Upper lobe of left lung (tissue), 4 donors: Measurements from ENCODE around the gene KRTDAP.

Experiments
- EP300 ChIP-seq, 4 donors: sonication (generic); formaldehyde crosslinking; IDR thresholded peaks; one replicate each; pipeline ENCODE4 v1.5.1; 2017; ENCODE audit warnings: antibody characterized with exemption in 4 of 4, control low read depth in 2 of 4
- POLR2A ChIP-seq, 4 donors: fragments of 450-650 bp; IDR thresholded peaks; one replicate each; pipeline ENCODE4 v1.5.1; 2016 to 2017; ENCODE audit warnings: antibody characterized with exemption in 4 of 4, mild to moderate bottlenecking in 2 of 4
- POLR2AphosphoS5 ChIP-seq, 2 donors: sonication (generic); formaldehyde crosslinking; IDR thresholded peaks; one replicate each; pipeline ENCODE4 v1.5.1; 2017; ENCODE audit warnings: antibody characterized with exemption in 2 of 2
- TF ChIP-seq, protein P1 (sequence below), 6 experiments: fragments of 450-650 bp in 4 of 6; fragments of 200-600 bp in 2 of 6; sonication (generic) in 2 of 6; IDR thresholded peaks; one replicate each; pipeline ENCODE4 v1.5.1; 2016 to 2019; ENCODE audit warnings: antibody characterized with exemption in 6 of 6

- TF ChIP-seq, protein P1, sequence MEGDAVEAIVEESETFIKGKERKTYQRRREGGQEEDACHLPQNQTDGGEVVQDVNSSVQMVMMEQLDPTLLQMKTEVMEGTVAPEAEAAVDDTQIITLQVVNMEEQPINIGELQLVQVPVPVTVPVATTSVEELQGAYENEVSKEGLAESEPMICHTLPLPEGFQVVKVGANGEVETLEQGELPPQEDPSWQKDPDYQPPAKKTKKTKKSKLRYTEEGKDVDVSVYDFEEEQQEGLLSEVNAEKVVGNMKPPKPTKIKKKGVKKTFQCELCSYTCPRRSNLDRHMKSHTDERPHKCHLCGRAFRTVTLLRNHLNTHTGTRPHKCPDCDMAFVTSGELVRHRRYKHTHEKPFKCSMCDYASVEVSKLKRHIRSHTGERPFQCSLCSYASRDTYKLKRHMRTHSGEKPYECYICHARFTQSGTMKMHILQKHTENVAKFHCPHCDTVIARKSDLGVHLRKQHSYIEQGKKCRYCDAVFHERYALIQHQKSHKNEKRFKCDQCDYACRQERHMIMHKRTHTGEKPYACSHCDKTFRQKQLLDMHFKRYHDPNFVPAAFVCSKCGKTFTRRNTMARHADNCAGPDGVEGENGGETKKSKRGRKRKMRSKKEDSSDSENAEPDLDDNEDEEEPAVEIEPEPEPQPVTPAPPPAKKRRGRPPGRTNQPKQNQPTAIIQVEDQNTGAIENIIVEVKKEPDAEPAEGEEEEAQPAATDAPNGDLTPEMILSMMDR (IDR thresholded peaks at IDR 0.05): no peak
- TF ChIP-seq POLR2AphosphoS5 (IDR thresholded peaks at IDR 0.05) (no peak), POLR2A (IDR thresholded peaks at IDR 0.05) (no peak), EP300 (IDR thresholded peaks at IDR 0.05) (no peak)
These were observed 17.9 kb upstream of the KRTDAP start for GRCh38 chr19:35508129-35508528.
